ENCODE measurements around the gene GALNT17.

DNA sequence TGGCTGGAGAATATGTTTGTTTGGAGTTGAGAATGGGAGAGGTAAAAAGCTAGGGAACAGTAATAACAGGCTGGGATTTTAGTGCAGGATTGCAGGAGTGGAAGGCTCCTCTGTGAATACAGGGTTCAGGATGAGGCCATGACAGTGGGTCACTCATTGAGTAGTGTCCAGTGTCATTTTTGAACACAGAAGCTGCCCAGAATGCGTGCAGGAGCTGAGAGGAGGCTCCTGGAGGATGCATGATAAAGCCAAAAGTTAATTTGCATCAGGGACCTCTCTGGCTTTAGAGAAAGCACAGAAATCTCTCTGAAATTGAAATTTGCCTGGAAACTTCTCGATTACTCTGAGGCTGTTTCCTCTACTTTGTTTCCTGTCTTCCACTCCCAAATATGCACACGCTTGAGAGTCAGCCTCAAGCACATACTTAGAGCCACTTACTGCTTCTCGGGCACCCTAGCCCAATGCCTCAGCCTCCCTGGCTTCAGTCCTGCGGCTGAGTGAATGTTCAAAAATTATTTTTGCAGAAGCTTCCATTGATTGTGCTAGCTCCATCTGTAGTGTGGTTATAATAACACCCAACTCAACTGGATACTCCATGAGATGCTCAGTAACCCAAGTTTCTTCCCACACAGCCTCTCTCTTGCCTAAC, 1.8 kb upstream of the GALNT17 start:
- TF ChIP-seq POLR2A (IDR thresholded peaks at IDR 0.05), result no peak
- TF ChIP-seq, protein P1, sequence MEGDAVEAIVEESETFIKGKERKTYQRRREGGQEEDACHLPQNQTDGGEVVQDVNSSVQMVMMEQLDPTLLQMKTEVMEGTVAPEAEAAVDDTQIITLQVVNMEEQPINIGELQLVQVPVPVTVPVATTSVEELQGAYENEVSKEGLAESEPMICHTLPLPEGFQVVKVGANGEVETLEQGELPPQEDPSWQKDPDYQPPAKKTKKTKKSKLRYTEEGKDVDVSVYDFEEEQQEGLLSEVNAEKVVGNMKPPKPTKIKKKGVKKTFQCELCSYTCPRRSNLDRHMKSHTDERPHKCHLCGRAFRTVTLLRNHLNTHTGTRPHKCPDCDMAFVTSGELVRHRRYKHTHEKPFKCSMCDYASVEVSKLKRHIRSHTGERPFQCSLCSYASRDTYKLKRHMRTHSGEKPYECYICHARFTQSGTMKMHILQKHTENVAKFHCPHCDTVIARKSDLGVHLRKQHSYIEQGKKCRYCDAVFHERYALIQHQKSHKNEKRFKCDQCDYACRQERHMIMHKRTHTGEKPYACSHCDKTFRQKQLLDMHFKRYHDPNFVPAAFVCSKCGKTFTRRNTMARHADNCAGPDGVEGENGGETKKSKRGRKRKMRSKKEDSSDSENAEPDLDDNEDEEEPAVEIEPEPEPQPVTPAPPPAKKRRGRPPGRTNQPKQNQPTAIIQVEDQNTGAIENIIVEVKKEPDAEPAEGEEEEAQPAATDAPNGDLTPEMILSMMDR (IDR thresholded peaks at IDR 0.05), result no peak
